ENCODE results near the gene ACADS.

The ACADS gene

GRCh38 chr12:120685522-120685921 is 40.1 kb upstream of the ACADS start:
- no peak for DNase-seq
- Histone ChIP-seq H3K27me3 (ENCODE audit: insufficient read depth, low read depth, severe bottlenecking) (no peaks in the 10 kb centered on the region), H3K27ac (peak overlapping the region; percentile 99; the same call in 1 of the 2 replicates), H3K4me3 (ENCODE audit: low read depth, low read length) (peak overlapping the region; percentile 89), H3K36me3 (peaks cover 5% of the 10 kb centered on the region), H3K9me3 (ENCODE audit: severe bottlenecking) (no peaks in the 10 kb centered on the region)
- TF ChIP-seq CTCF (IDR thresholded peaks at IDR 0.05; ENCODE audit: low read depth, low read length), result no peak

GRCh38 chr12:120686151-120686689 is 39.4 kb upstream of the ACADS start:
- peaks cover 5% of the 10 kb centered on the region for H3K36me3 ChIP-seq
- peak overlapping the region; percentile 89 for H3K4me3 ChIP-seq (ENCODE audit: low read depth, low read length)
- H3K9me3 ChIP-seq (ENCODE audit: severe bottlenecking), result no peaks in the 10 kb centered on the region
- H3K27me3 ChIP-seq (ENCODE audit: insufficient read depth, low read depth, severe bottlenecking), result no peaks in the 10 kb centered on the region
- no peak for TF ChIP-seq CTCF (IDR thresholded peaks at IDR 0.05; ENCODE audit: low read depth, low read length)
- DNase-seq, result peak; percentile 98
- peak overlapping the region; percentile 99 for H3K27ac ChIP-seq

GRCh38 chr12:120686690-120687577 is 38.7 kb upstream of the ACADS start, which contains the start of gene MLEC:
Gene MLEC (plus strand): TSS chr12:120687149. CDS start chr12:120687297, 148 bp downstream.
- DNase-seq, result peak; percentile 98
- no peaks in the 10 kb centered on the region for H3K27me3 ChIP-seq (ENCODE audit: insufficient read depth, low read depth, severe bottlenecking)
- H3K36me3 ChIP-seq, result peaks cover 5% of the 10 kb centered on the region
- H3K9me3 ChIP-seq (ENCODE audit: severe bottlenecking), result no peaks in the 10 kb centered on the region
- TF ChIP-seq CTCF (IDR thresholded peaks at IDR 0.05; ENCODE audit: low read depth, low read length), result no peak
- H3K4me3 ChIP-seq (ENCODE audit: low read depth, low read length), result peak within 1 kb of the TSS; percentile 89
- H3K27ac ChIP-seq, result peak within 1 kb of the TSS; percentile 99

GRCh38 chr12:120687578-120688289 is 37.9 kb upstream of the ACADS start:
- H3K27ac ChIP-seq, result peak overlapping the region; percentile 99
- peaks cover 10% of the 10 kb centered on the region for H3K36me3 ChIP-seq
- TF ChIP-seq CTCF (IDR thresholded peaks at IDR 0.05; ENCODE audit: low read depth, low read length), result no peak
- H3K9me3 ChIP-seq (ENCODE audit: severe bottlenecking), result no peaks in the 10 kb centered on the region
- DNase-seq, result no peak
- no peaks in the 10 kb centered on the region for H3K27me3 ChIP-seq (ENCODE audit: insufficient read depth, low read depth, severe bottlenecking)
- H3K4me3 ChIP-seq (ENCODE audit: low read depth, low read length), result peak overlapping the region; percentile 89

- no peak for TF ChIP-seq CTCF (IDR thresholded peaks at IDR 0.05; ENCODE audit: low read depth, low read length)
- H3K27me3 ChIP-seq (ENCODE audit: insufficient read depth, low read depth, severe bottlenecking), result no peaks in the 10 kb centered on the region
- peaks cover 16% of the 10 kb centered on the region for H3K36me3 ChIP-seq
- no peak for DNase-seq
- H3K4me3 ChIP-seq (ENCODE audit: low read depth, low read length), result no peak overlapping the region
- H3K9me3 ChIP-seq (ENCODE audit: severe bottlenecking), result no peaks in the 10 kb centered on the region
- no peak overlapping the region for H3K27ac ChIP-seq
These were observed 37.0 kb upstream of the ACADS start for GRCh38 chr12:120688527-120689071.

All from WERI-Rb-1 (cell line).